H1 (cell line): Measurements from ENCODE around the gene MID1. TPM values are rescaled to one million over a fixed set of nuclear protein-coding genes. Genes with fewer than 3 reads are reported as not detected.

Source experiments
- CTCF ChIA-PET: fragments of 300-600 bp; sonication (Branson Sonifier 250); formaldehyde crosslinking; loops from one replicate; lab custom pipeline; 2021; ENCODE audit not compliant: partially characterized antibody; lab: Charles Lee
- POLR2A ChIA-PET: fragments of 300-600 bp; sonication (Branson Sonifier 250); formaldehyde crosslinking; loops from one replicate; lab custom pipeline; 2021; ENCODE audit warnings: inconsistent platforms; ENCODE audit not compliant: partially characterized antibody; lab: Charles Lee
- DNase-seq, 2 experiments: peaks; one replicate each; pipeline versions ENCODE4 v3.0.0 to v3.0.0-alpha.2; 2010 to 2022; ENCODE audit warnings: low spot score in 2 of 2, low read depth in 1 of 2, mixed read lengths in 1 of 2
- FAIRE-seq: peaks from 2 replicates; lab custom pipeline; 2011; peaks lifted over from hg19 to GRCh38; lab: Jason Lieb, UNC
- H2AFZ ChIP-seq: 2 replicates; pipeline ENCODE4 v1.8.1; 2012; ENCODE audit warnings: low read length, inconsistent platforms
- H2AK5ac ChIP-seq: 2 replicates; pipeline ENCODE4 v1.6.1; 2013; ENCODE audit warnings: low read depth, low read length
- H2BK120ac ChIP-seq: replicated peaks from 2 replicates; pipeline ENCODE3; 2013; ENCODE audit warnings: low read depth, low read length, inconsistent platforms
- H2BK12ac ChIP-seq: 2 replicates; pipeline ENCODE4 v1.6.1; 2013; ENCODE audit warnings: low read depth, low read length
- H2BK15ac ChIP-seq: 2 replicates; pipeline ENCODE4 v1.6.1; 2013; ENCODE audit warnings: low read length
- H2BK20ac ChIP-seq: 2 replicates; pipeline ENCODE4 v1.6.1; 2013; ENCODE audit warnings: low read length
- H2BK5ac ChIP-seq: 2 replicates; pipeline ENCODE4 v1.6.1; 2013; ENCODE audit warnings: low read depth, low read length
- H3K14ac ChIP-seq: 2 replicates; pipeline ENCODE4 v1.6.1; 2013; ENCODE audit warnings: inconsistent platforms; ENCODE audit not compliant: insufficient read length
- H3K18ac ChIP-seq: 2 replicates; pipeline ENCODE4 v1.6.1; 2013; ENCODE audit warnings: low read length; ENCODE audit errors: extremely low read depth
- H3K23ac ChIP-seq: 2 replicates; pipeline ENCODE4 v1.6.1; 2013; ENCODE audit warnings: inconsistent platforms; ENCODE audit not compliant: insufficient read length
- H3K23me2 ChIP-seq: 2 replicates; pipeline ENCODE4 v1.6.1; 2013; ENCODE audit warnings: low read depth, low read length
- H3K27ac ChIP-seq: 2 replicates; pipeline ENCODE4 v1.6.1; 2011; ENCODE audit warnings: low read depth, low read length, inconsistent platforms
- H3K27me3 ChIP-seq, 4 experiments: replicated peaks in 1 of 4; 1 replicate in 1 of 4; 2 replicates in 3 of 4; pipeline versions ENCODE4 v1.6.1 to v1.8.1; 2011 to 2013; ENCODE audit warnings: low read length in 3 of 4, mild to moderate bottlenecking in 3 of 4, inconsistent platforms in 2 of 4, mixed read lengths in 2 of 4, moderate library complexity in 1 of 4; ENCODE audit not compliant: control insufficient read depth in 3 of 4, insufficient read depth in 3 of 4; ENCODE audit errors: extremely low read depth in 1 of 4
- H3K36me3 ChIP-seq, 4 experiments: 2 replicates each; pipeline versions ENCODE4 v1.6.1 to v1.8.1; 2011 to 2013; ENCODE audit warnings: mild to moderate bottlenecking in 4 of 4, low read length in 3 of 4, moderate library complexity in 2 of 4, control low read depth in 1 of 4, inconsistent platforms in 1 of 4; ENCODE audit not compliant: insufficient read depth in 4 of 4, control insufficient read depth in 2 of 4
- H3K4ac ChIP-seq: replicated peaks from 2 replicates; pipeline ENCODE3; 2013; ENCODE audit warnings: low read length, low read depth, mixed read lengths, inconsistent platforms; ENCODE audit not compliant: insufficient read length
- H3K4me1 ChIP-seq, 4 experiments: replicated peaks in 1 of 4; 1 replicate in 1 of 4; 2 replicates in 3 of 4; pipeline versions ENCODE4 v1.6.1 to v1.8.1; 2011 to 2013; ENCODE audit warnings: low read length in 3 of 4, inconsistent platforms in 2 of 4, mixed read lengths in 1 of 4; ENCODE audit not compliant: insufficient read depth in 4 of 4, control insufficient read depth in 3 of 4
- H3K4me2 ChIP-seq, 2 experiments: 2 replicates each; pipeline versions ENCODE4 v1.6.1 to v1.8.1; 2011 to 2013; ENCODE audit warnings: low read depth in 2 of 2, low read length in 2 of 2, control low read depth in 1 of 2, inconsistent platforms in 1 of 2, mild to moderate bottlenecking in 1 of 2; ENCODE audit not compliant: insufficient read depth in 1 of 2
- H3K4me3 ChIP-seq, 4 experiments: fragments of 200-600, 300-600 bp in 1 of 4; sonication (generic), shearing (Covaris generic), sonication (Bioruptor Twin) in 1 of 4; 2 replicates each; pipeline versions ENCODE4 v1.5.1 to v1.8.1; 2011 to 2016; ENCODE audit warnings: low read length in 4 of 4, low read depth in 3 of 4, control low read depth in 2 of 4, inconsistent platforms in 2 of 4, mild to moderate bottlenecking in 2 of 4, mixed read lengths in 1 of 4, moderate library complexity in 1 of 4; ENCODE audit not compliant: insufficient read depth in 2 of 4; ENCODE audit errors: extremely low read depth in 1 of 4
- H3K56ac ChIP-seq: replicated peaks from 2 replicates; pipeline ENCODE3; 2013; ENCODE audit warnings: low read depth, mild to moderate bottlenecking, mixed read lengths, low read length, inconsistent platforms; ENCODE audit not compliant: insufficient read length
- H3K79me1 ChIP-seq: 2 replicates; pipeline ENCODE4 v1.6.1; 2013; ENCODE audit warnings: low read depth, low read length, control low read depth
- H3K79me2 ChIP-seq, 2 experiments: 2 replicates each; pipeline versions ENCODE4 v1.6.1 to v1.8.1; 2012 to 2013; ENCODE audit warnings: low read length in 2 of 2, mild to moderate bottlenecking in 2 of 2, inconsistent platforms in 1 of 2; ENCODE audit not compliant: insufficient read depth in 2 of 2, control insufficient read depth in 1 of 2
- H3K9ac ChIP-seq, 4 experiments: replicated peaks in 1 of 4; 1 replicate in 1 of 4; 2 replicates in 3 of 4; pipeline versions ENCODE4 v1.6.1 to v1.8.1; 2011 to 2013; ENCODE audit warnings: low read depth in 3 of 4, low read length in 3 of 4, control low read depth in 2 of 4, mild to moderate bottlenecking in 2 of 4, moderate library complexity in 2 of 4, inconsistent platforms in 1 of 4; ENCODE audit errors: extremely low read depth in 1 of 4
- H3K9me3 ChIP-seq, 2 experiments: 2 replicates each; pipeline versions ENCODE4 v1.6.1 to v1.8.1; 2012 to 2013; ENCODE audit warnings: mild to moderate bottlenecking in 2 of 2, moderate library complexity in 2 of 2, control low read depth in 1 of 2, inconsistent platforms in 1 of 2, low read depth in 1 of 2, low read length in 1 of 2, mixed read lengths in 1 of 2; ENCODE audit not compliant: insufficient read depth in 2 of 2
- H4K20me1 ChIP-seq, 2 experiments: replicated peaks in 1 of 2; 2 replicates each; pipeline versions ENCODE3 to v1.8.1; 2011 to 2013; ENCODE audit warnings: inconsistent platforms in 2 of 2, low read length in 2 of 2, mild to moderate bottlenecking in 1 of 2; ENCODE audit not compliant: insufficient read depth in 2 of 2, control insufficient read depth in 1 of 2
- H4K5ac ChIP-seq: 2 replicates; pipeline ENCODE4 v1.6.1; 2013; ENCODE audit warnings: low read length, low read depth, mixed read lengths, inconsistent platforms; ENCODE audit not compliant: insufficient read length
- H4K8ac ChIP-seq: 2 replicates; pipeline ENCODE4 v1.8.0; 2013; ENCODE audit warnings: mild to moderate bottlenecking, moderate library complexity, low read length, inconsistent platforms; ENCODE audit not compliant: insufficient read depth; ENCODE audit errors: extremely low read depth
- H4K91ac ChIP-seq: replicated peaks from 2 replicates; pipeline ENCODE3; 2013; ENCODE audit warnings: low read length, mixed read lengths, inconsistent platforms; ENCODE audit not compliant: insufficient read length
- BCL11A ChIP-seq, 2 experiments: IDR thresholded peaks; one replicate each; pipeline ENCODE4 v1.6.1; 2011; ENCODE audit warnings: low read depth in 2 of 2, low read length in 2 of 2, mild to moderate bottlenecking in 2 of 2
- CEBPB ChIP-seq: IDR thresholded peaks from 2 replicates; pipeline ENCODE4 v1.6.1; 2012; ENCODE audit warnings: low read depth, low read length
- FOSL1 ChIP-seq: IDR thresholded peaks from 2 replicates; pipeline ENCODE4 v1.6.1; 2011; ENCODE audit warnings: mild to moderate bottlenecking, low read depth, low read length, moderate library complexity; ENCODE audit not compliant: insufficient read depth
- JUND ChIP-seq: IDR thresholded peaks from 2 replicates; pipeline ENCODE4 v1.6.1; 2011; ENCODE audit warnings: mild to moderate bottlenecking, improper control_type of control experiment, low read length
- PHF8 ChIP-seq: fragments of 200-600 bp; sonication (generic); conservative IDR thresholded peaks from 2 replicates; pipeline ENCODE4 v1.7.1; 2012; ENCODE audit warnings: low read depth, mild to moderate bottlenecking, inconsistent platforms, low read length, moderate library complexity
- POLR2A ChIP-seq, 2 experiments: IDR thresholded peaks; 1 replicate in 1 of 2; 2 replicates in 1 of 2; pipeline ENCODE4 v1.6.1; 2011; ENCODE audit warnings: low read depth in 2 of 2, low read length in 2 of 2, mild to moderate bottlenecking in 2 of 2; ENCODE audit errors: control extremely low read depth in 1 of 2
- POU5F1 ChIP-seq: IDR thresholded peaks from 2 replicates; pipeline ENCODE4 v1.6.1; 2011; ENCODE audit warnings: low read depth, mild to moderate bottlenecking, low read length, moderate library complexity
- RXRA ChIP-seq: IDR thresholded peaks from 2 replicates; pipeline ENCODE4 v1.6.1; 2011; ENCODE audit warnings: low read depth, mild to moderate bottlenecking, low read length, moderate library complexity; ENCODE audit not compliant: insufficient read depth
- SAP30 ChIP-seq: fragments of 300-600 bp; sonication (generic); IDR thresholded peaks from 2 replicates; pipeline ENCODE4 v1.7.1; 2012; ENCODE audit warnings: low read length, moderate library complexity, mild to moderate bottlenecking, inconsistent platforms; ENCODE audit not compliant: insufficient read depth, insufficient replicate concordance
- SIX5 ChIP-seq: IDR thresholded peaks from 2 replicates; pipeline ENCODE4 v1.6.1; 2011; ENCODE audit warnings: mild to moderate bottlenecking, low read depth, low read length
- TAF7 ChIP-seq: optimal IDR thresholded peaks from 2 replicates; pipeline ENCODE3; 2011; ENCODE audit warnings: low read depth, mild to moderate bottlenecking, inconsistent platforms, low read length, moderate library complexity, borderline replicate concordance
- TBP ChIP-seq: IDR thresholded peaks from 2 replicates; pipeline ENCODE4 v1.6.1; 2011; ENCODE audit warnings: low read depth, low read length, improper control_type of control experiment
- ZNF274 ChIP-seq: IDR thresholded peaks from 2 replicates; pipeline ENCODE4 v1.7.0; 2012; ENCODE audit warnings: low read length, borderline replicate concordance; ENCODE audit errors: extremely low read depth
- WGBS, 2 experiments: shearing (Covaris generic) in 1 of 2; methylation state at CpG; one replicate each; pipeline versions ENCODE4 v1.1.6 to v1.1.7; 2013 to 2015; ENCODE audit warnings: low lambda C conversion rate in 2 of 2, mixed read lengths in 2 of 2, inconsistent platforms in 1 of 2, low coverage in 1 of 2, missing lambda C conversion rate in 1 of 2; ENCODE audit not compliant: insufficient replicate concordance in 2 of 2, insufficient coverage in 1 of 2, insufficient read length in 1 of 2; ENCODE audit errors: extremely low coverage in 1 of 2, missing lambda C conversion rate in 1 of 2; 5-methylcytosine and 5-hydroxymethylcytosine counted together
- polyA plus RNA-seq, 7 experiments: library from polyadenylated mRNA; depleted of rRNA in 3 of 7; stranded (reverse) in 5 of 7; unstranded in 2 of 7; fragments of >200 nt in 5 of 7; fragments of 200-250 nt in 2 of 7; gene quantifications; 1 replicate in 5 of 7; 2 replicates in 1 of 7; 4 replicates in 1 of 7; pipeline versions ENCODE4 v1.2.1 to v1.2.3, GENCODE V29; 2011 to 2013; ENCODE audit warnings: missing spikeins in 2 of 7, mixed read lengths in 2 of 7
- total RNA-seq: library from RNA; stranded (reverse); fragmentation: NEBNext Ultra II Directional; extraction: Animal tissue kit (Norgen Biotek cat#: 25700); gene quantifications from 2 replicates; pipeline ENCODE4 v1.2.1, GENCODE V29; 2021
- TF ChIP-seq, protein P1 (sequence below): IDR thresholded peaks from 2 replicates; pipeline ENCODE4 v1.6.1; 2012; ENCODE audit warnings: inconsistent platforms

The MID1 gene
- total and polyA plus RNA-seq, 2 of the 8 experiments (the other 6 are each of a cell fraction or from before 2014, with no cell fraction given): 12.9 to 54.3 TPM

DNA sequence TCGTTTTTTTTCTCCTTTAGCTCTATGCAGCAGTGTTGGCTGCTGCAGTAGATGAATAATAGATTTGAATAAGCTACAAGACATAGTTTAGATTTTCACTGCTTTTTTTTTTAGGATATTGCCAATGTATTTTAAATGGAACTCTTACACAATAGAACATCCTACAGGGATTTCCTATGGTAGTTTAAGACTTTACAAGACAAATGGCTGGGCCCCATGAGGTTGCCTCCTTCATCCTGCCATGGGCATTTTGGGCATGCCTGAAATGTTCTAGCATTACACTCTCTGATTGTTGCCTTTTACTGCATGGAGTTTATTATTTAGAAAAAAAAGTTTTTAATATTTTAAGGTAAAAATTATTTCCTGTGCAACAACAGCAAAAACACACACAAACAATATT is 74.5 kb downstream of the MID1 start:
- Histone ChIP-seq H2BK12ac (no peak overlapping the region), H3K9ac (no peak overlapping the region), H4K8ac (no peak overlapping the region), H3K36me3 (no peaks in the 10 kb centered on the region), H3K9me3 (no peaks in the 10 kb centered on the region), H3K56ac (no peak overlapping the region), H2AK5ac (no peak overlapping the region), H3K23me2 (no peaks in the 10 kb centered on the region), H3K23ac (no peak overlapping the region), H3K27ac (no peak overlapping the region), H3K4me1 (peaks cover 0 to 9% (median 6%) of the 10 kb centered on the region in 4 experiments; a peak in 5 of 7 replicates), H3K27me3 (no peaks in the 10 kb centered on the region), H4K5ac (peak overlapping the region; percentile 76), H4K20me1 (no peaks in the 10 kb centered on the region), H2BK15ac (no peak overlapping the region), H4K91ac (no peak overlapping the region), H2AFZ (no peak overlapping the region), H3K4me2 (peak overlapping the region in 1 of 2 experiments; percentile 27; a peak in 2 of 4 replicates), H3K4ac (no peak overlapping the region), H3K79me2 (peaks cover 0 to 31% of the 10 kb centered on the region in 2 experiments; a peak in 2 of 4 replicates), H3K14ac (no peak overlapping the region), H3K4me3 (no peak overlapping the region), H3K18ac (no peak overlapping the region), H3K79me1 (no peaks in the 10 kb centered on the region), H2BK20ac (no peak overlapping the region), H2BK5ac (0 out of 2 replicates have a peak overlapping the region, but pooled peaks have one; percentile 75), H2BK120ac (no peak overlapping the region)
- DNase-seq: peak in 1 of 2 experiments; percentile 3
- ChIA-PET POLR2A (interaction anchor here (0.8 kb wide), 1 partner anchor 9 kb away, joined by 3 read pairs; no protein-coding TSS in a partner anchor), CTCF (interaction anchor here (1.6 to 1.9 kb wide), 2 partner anchors 10 to 14 kb away, joined by 4 to 8 read pairs; no protein-coding TSS in a partner anchor)
- peak; percentile 45 for FAIRE-seq
- WGBS, 2 experiments: 0% methylated on average over 1 of the region's 1 CpG; no CpG with 5 or more reads in 1 of the 2 experiments
- TF ChIP-seq TAF7 (no peak), BCL11A (IDR thresholded peaks at IDR 0.05; ENCODE audit: low read depth in 2 of 2, low read length in 2 of 2) (no peak), SIX5 (no peak), POU5F1 (no peak), RXRA (no peak), JUND (no peak), POLR2A (IDR thresholded peaks at IDR 0.05; ENCODE audit: control extremely low read depth in 1 of 2, low read depth in 2 of 2, low read length in 2 of 2) (no peak), PHF8 (no peak), TBP (no peak), SAP30 (no peak), ZNF274 (no peak), FOSL1 (no peak), CEBPB (no peak)
- TF ChIP-seq, protein P1, sequence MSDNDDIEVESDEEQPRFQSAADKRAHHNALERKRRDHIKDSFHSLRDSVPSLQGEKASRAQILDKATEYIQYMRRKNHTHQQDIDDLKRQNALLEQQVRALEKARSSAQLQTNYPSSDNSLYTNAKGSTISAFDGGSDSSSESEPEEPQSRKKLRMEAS: no peak
